Measurements from ENCODE around the gene MTERF4.

- no peak for TF ChIP-seq CTCF (conservative IDR thresholded peaks at IDR 0.05; ENCODE audit: low read depth, low read length)
- TF ChIP-seq EZH2 (IDR thresholded peaks at IDR 0.05; ENCODE audit: low read length, unreplicated experiment) = no peak
Measured at GRCh38 chr2:241095594-241096290, 6.3 kb downstream of the MTERF4 start.

Data from PC-3 (cell line).